GM10266 (cell line): ENCODE measurements around the gene CEBPZ.

Experiments
- DNase-seq: peaks from one replicate; pipeline ENCODE4 v3.0.0; 2012; ENCODE audit errors: extremely low spot score
- CTCF ChIP-seq: IDR thresholded peaks from 2 replicates; pipeline ENCODE4 v1.5.1; 2012; ENCODE audit warnings: mild to moderate bottlenecking, low read depth; ENCODE audit not compliant: control insufficient read depth, insufficient read depth; ENCODE audit errors: missing control alignments

Gene CEBPZ

DNA sequence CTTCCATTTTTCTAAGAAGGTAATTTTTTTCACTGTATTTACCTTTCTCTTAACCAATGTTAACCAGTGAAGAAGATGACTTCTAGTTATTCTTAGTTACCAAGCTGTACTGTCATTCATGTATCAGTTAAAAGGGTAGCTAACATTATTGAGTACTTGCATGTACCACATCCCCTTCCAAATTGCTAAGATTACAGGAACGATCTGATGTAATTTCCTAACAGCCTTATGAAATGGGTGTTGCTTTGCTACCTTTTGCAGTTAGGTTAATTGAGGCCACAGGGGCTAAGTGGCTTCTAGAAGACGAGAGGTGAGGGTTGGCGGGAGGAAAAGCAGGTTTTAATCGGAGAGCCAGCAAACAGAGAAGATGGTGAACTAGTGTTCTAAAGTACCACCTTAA lies 41.1 kb downstream of the CEBPZ start:
- DNase-seq, result no peak

DNA sequence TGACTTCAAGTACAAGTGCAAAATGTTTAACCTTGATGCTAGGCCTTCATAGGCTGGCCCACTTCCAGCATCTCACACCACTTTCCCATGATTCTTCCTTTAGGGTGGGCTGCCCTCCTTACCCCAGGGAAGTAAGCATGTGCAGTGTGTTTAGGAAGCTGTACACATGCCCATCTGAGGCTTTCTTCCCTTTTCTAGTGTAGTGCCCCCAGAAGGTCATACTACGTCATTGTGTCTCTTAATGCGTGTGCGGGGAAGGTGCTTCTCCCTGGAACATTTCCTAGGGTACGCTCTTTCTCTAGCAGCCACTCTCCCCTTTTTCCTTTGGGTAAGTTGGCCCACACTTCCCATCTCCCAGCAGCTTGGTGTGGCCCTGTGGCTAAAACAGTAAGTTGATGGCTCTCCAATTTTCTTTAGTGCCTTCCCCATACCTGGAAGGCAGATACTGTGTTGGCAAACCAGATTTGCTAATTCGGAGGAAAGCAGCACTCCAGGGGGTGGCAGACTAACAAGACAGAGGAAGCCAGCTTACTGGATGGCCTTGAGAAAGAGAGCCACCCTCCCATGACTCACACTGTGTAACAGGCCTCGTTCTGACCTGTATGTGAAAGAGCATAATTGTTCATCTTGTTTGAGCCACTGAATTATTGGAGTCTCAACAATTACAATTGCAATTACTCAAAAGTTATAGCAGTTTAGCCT lies 41.8 kb downstream of the CEBPZ start:
- DNase-seq, result no peak

More for the DNA sequence above, 41.1 kb downstream of the CEBPZ start:
- TF ChIP-seq CTCF, result no peak

DNA sequence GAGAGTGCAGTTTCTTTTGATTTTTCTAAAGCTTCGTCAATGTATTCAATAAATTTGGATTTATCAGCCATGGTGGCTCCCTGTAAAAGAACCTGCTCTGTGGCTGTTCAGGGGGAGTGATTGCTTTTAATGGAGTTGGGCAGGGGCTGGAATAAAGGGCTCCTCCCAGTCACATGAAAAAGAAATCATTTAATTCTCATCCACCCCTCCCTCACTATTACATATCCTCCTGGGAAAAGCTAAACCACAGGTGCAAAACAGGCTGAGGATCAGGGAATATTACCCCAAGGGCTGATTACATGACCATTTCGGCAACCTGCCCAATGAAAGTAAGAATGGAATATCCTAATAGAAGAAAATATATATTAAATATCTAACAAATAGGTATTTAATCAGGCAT lies 42.8 kb downstream of the CEBPZ start, which contains the start of gene SULT6B1:
Gene SULT6B1 (minus strand): TSS at position 101 of the 400 bp plus-strand sequence. CDS start 30 bp downstream, at position 71.
- TF ChIP-seq CTCF, result no peak
- DNase-seq, result no peak

More for the DNA sequence above, 41.8 kb downstream of the CEBPZ start:
- TF ChIP-seq CTCF, result no peak

GRCh38 chr2:37181726-37182684 lies 49.4 kb downstream of the CEBPZ start:
- no peak for TF ChIP-seq CTCF
- no peak for DNase-seq

- no peak for DNase-seq
- no peak for TF ChIP-seq CTCF
Observed at GRCh38 chr2:37180640-37181039, 50.8 kb downstream of the CEBPZ start.

DNA sequence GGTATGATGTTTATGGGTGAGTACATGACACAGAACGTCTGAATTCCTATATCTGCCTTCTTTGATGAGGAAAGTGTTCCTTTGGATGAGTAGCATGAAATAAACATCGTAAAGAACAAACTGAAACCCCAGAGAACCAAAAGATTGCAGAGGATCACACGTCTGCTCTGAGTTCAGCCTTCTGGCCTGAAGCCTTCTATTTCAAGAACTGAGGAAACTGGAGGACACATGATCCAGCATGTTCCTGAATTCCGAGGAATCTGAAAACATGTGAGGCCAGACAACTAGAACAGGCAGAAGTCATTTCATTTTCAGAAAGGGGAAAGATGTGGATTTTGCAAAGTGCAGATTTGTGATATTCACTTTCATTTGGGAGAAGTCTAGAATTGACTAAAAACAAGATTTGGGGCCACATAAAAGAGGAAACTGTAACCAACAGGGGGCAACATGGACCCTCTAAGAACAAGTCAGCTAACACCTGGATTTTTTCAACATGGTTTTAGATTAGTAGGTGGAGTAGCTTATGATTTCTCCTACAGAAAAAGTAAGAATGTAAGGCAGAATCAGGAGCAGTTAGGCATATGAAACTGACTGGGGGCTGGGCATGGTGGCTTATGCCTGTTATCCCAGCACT lies 51.3 kb downstream of the CEBPZ start:
- DNase-seq, result no peak
- no peak for TF ChIP-seq CTCF
